ENCODE data around the gene EMC6.
"Not testable (repeated sequence)": the region's sequence is repeated elsewhere in the genome, so short reads cannot be mapped to it uniquely, and the experiment has no call there.

Gene EMC6

DNA sequence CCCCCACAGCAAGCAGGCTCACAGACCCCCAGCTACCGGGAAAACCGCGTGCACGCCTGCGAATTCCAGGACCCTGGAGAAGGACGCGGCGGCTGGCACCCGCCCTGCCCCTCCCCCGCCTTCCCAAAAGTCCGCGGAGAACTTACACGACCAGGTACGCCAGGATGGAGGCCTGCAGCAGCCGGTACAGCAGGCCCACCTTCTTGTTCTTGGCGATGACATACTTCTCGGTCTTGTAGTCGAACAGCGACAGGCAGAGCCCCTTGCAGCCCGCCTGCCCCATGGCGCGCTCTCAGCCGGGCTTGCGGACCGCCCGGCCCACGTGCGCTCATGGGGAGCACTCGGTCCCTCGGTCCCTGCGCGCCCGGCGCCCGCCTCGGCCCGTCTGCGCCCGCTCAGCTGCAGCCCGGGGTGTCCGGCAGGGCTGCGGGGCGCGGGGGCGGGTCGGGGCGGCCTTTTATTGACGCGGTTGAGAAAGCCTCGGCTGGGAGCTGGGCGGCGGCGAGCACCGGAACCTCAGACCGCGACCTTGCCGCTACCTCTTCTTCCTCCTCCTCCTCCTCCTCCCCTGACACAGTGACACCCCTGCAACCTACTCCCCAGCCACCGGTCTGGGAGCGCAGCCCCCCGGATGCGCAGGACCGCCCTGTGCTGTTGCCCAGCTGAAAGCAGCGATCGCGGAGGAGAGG is 27.3 kb downstream of the EMC6 start, which contains the start of gene P2RX5:
Gene P2RX5, minus strand, starts transcription at position 433 of the 689 bp plus-strand sequence. Its CDS starts 150 bp downstream, at position 283.
- TF ChIP-seq POLR2A (IDR thresholded peaks at IDR 0.05; ENCODE audit: low read depth, low read length), result peak; percentile 45; the same call in 1 of the 2 replicates
- TF ChIP-seq TAF1 (IDR thresholded peaks at IDR 0.05; ENCODE audit: borderline replicate concordance, low read depth, low read length), result no peak
- TF ChIP-seq POLR2AphosphoS5 (IDR thresholded peaks at IDR 0.05; ENCODE audit: low read depth, low read length), result no peak
- FAIRE-seq, result peak; percentile 79
- DNase-seq (ENCODE audit: insufficient read length), result peak; percentile 63

GRCh38 chr17:3697103-3697476 is 28.5 kb downstream of the EMC6 start:
- FAIRE-seq (no peak), DNase-seq (ENCODE audit: insufficient read length) (no peak)
- no peak for TF ChIP-seq POLR2A (IDR thresholded peaks at IDR 0.05; ENCODE audit: low read depth, low read length)
- no peak for TF ChIP-seq TAF1 (IDR thresholded peaks at IDR 0.05; ENCODE audit: borderline replicate concordance, low read depth, low read length)
- TF ChIP-seq POLR2AphosphoS5 (IDR thresholded peaks at IDR 0.05; ENCODE audit: low read depth, low read length), result no peak

DNA sequence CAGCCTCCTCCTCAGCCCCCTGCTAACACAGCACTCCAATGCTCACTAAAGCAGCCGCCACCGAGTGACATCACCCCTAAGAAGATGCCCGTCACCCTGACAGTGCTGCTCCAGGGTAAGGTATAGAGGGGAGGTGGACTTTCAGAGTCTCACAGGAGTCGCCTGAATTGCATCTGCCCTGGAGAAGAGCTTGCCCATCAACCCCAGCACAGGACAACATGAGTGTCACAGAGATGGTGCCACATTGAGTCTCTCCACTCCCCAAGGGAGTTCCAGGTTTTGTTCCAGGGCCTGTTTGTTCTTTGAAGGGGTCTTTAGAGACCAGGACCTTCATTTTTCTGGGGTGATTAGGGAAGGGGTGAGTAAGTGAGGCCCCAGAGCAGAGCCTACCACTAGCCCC is 29.5 kb downstream of the EMC6 start:
- TF ChIP-seq POLR2AphosphoS5 (IDR thresholded peaks at IDR 0.05; ENCODE audit: low read depth, low read length) (no peak), POLR2A (IDR thresholded peaks at IDR 0.05; ENCODE audit: low read depth, low read length) (no peak), TAF1 (IDR thresholded peaks at IDR 0.05; ENCODE audit: borderline replicate concordance, low read depth, low read length) (no peak)
- FAIRE-seq, result no peak

GRCh38 chr17:3699951-3700350 is 31.3 kb downstream of the EMC6 start:
- TF ChIP-seq TAF1 (IDR thresholded peaks at IDR 0.05; ENCODE audit: borderline replicate concordance, low read depth, low read length) (no peak), POLR2AphosphoS5 (IDR thresholded peaks at IDR 0.05; ENCODE audit: low read depth, low read length) (no peak), POLR2A (IDR thresholded peaks at IDR 0.05; ENCODE audit: low read depth, low read length) (no peak)
- no peak for FAIRE-seq
- no peak for DNase-seq (ENCODE audit: insufficient read length)

More for the DNA sequence above, 29.5 kb downstream of the EMC6 start:
- no peak for DNase-seq (ENCODE audit: insufficient read length)

DNA sequence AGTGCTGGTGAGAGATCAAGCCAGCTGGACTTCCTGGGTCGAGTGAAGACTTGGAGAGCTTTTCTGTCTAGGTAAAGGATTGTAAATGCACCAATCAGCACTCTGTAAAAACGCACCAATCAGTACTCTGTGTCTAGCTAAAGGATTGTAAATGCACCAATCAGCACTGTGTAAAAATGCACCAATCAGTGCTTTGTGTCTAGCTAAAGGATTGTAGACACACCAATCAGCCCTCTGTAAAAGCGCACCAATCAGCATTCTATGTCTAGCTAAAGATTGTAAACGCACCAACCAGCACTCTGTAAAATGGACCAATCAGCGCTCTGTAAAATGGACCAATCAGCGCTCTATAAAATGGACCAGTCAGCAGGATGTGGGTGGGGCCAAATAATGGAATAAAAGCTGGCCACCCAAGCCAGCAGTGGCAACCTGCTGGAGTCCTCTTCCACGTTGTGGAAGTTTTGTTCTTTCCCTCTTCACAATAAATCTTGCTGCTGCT is 33.5 kb downstream of the EMC6 start:
- not testable (repeated sequence) for FAIRE-seq; DNase-seq (ENCODE audit: insufficient read length)

- DNase-seq (ENCODE audit: insufficient read length), result no peak
- FAIRE-seq, result no peak
- TF ChIP-seq POLR2AphosphoS5 (IDR thresholded peaks at IDR 0.05; ENCODE audit: low read depth, low read length) (no peak), POLR2A (IDR thresholded peaks at IDR 0.05; ENCODE audit: low read depth, low read length) (no peak), TAF1 (IDR thresholded peaks at IDR 0.05; ENCODE audit: borderline replicate concordance, low read depth, low read length) (no peak)
These were observed 36.5 kb downstream of the EMC6 start for GRCh38 chr17:3704931-3705717.

- not testable (repeated sequence) for DNase-seq (ENCODE audit: insufficient read length)
These were observed 37.0 kb downstream of the EMC6 start for GRCh38 chr17:3705718-3705984.

GRCh38 chr17:3708366-3708765 is 39.8 kb downstream of the EMC6 start:
- TF ChIP-seq TAF1 (IDR thresholded peaks at IDR 0.05; ENCODE audit: borderline replicate concordance, low read depth, low read length), result no peak
- no peak for TF ChIP-seq POLR2A (IDR thresholded peaks at IDR 0.05; ENCODE audit: low read depth, low read length)
- TF ChIP-seq POLR2AphosphoS5 (IDR thresholded peaks at IDR 0.05; ENCODE audit: low read depth, low read length), result no peak
- DNase-seq (ENCODE audit: insufficient read length) (no peak), FAIRE-seq (no peak)

More at GRCh38 chr17:3705718-3705984, 37.0 kb downstream of the EMC6 start:
- not testable (repeated sequence) for FAIRE-seq

- TF ChIP-seq POLR2AphosphoS5 (IDR thresholded peaks at IDR 0.05; ENCODE audit: low read depth, low read length) (no peak), POLR2A (IDR thresholded peaks at IDR 0.05; ENCODE audit: low read depth, low read length) (no peak), TAF1 (IDR thresholded peaks at IDR 0.05; ENCODE audit: borderline replicate concordance, low read depth, low read length) (no peak)
- FAIRE-seq, result peak; percentile 99
- peak; percentile 72 for DNase-seq (ENCODE audit: insufficient read length)
These were observed 42.4 kb downstream of the EMC6 start for GRCh38 chr17:3710951-3711383.

GRCh38 chr17:3712811-3713463 is 44.3 kb downstream of the EMC6 start:
- no peak for TF ChIP-seq POLR2A (IDR thresholded peaks at IDR 0.05; ENCODE audit: low read depth, low read length)
- TF ChIP-seq POLR2AphosphoS5 (IDR thresholded peaks at IDR 0.05; ENCODE audit: low read depth, low read length), result no peak
- TF ChIP-seq TAF1 (IDR thresholded peaks at IDR 0.05; ENCODE audit: borderline replicate concordance, low read depth, low read length), result no peak
- DNase-seq (ENCODE audit: insufficient read length), result no peak
- peak; percentile 87 for FAIRE-seq

DNA sequence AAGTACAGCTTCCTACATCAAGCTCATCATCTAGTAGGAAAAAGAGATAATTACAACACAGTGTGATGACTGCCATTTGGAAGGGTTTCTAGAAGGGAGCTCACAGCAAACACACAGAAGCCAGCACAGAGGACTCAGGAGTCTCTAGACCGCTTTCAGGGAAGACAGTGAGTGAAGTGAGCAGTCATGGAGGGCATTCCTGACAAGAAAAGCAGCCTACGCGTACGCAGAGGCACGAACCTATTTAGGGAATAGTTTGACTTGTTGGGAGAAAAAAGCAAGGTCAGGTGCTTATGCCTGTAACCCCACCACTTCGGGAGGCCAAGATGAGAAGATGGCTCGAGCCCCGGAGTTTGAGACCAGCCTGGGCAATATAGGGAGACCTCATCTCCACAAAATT is 46.7 kb downstream of the EMC6 start:
- FAIRE-seq (no peak), DNase-seq (ENCODE audit: insufficient read length) (no peak)
- TF ChIP-seq POLR2A (IDR thresholded peaks at IDR 0.05; ENCODE audit: low read depth, low read length) (no peak), POLR2AphosphoS5 (IDR thresholded peaks at IDR 0.05; ENCODE audit: low read depth, low read length) (no peak), TAF1 (IDR thresholded peaks at IDR 0.05; ENCODE audit: borderline replicate concordance, low read depth, low read length) (no peak)

GRCh38 chr17:3718201-3718600 is 49.6 kb downstream of the EMC6 start:
- TF ChIP-seq POLR2A (IDR thresholded peaks at IDR 0.05; ENCODE audit: low read depth, low read length), result no peak
- TF ChIP-seq TAF1 (IDR thresholded peaks at IDR 0.05; ENCODE audit: borderline replicate concordance, low read depth, low read length), result no peak
- TF ChIP-seq POLR2AphosphoS5 (IDR thresholded peaks at IDR 0.05; ENCODE audit: low read depth, low read length), result no peak
- no peak for DNase-seq (ENCODE audit: insufficient read length)
- no peak for FAIRE-seq

Measured in GM12892 (cell line).